Type B pancreatic cell (in vitro differentiated cells): ENCODE measurements around the gene MRPL17. TPM values are rescaled to one million over a fixed set of nuclear protein-coding genes. Genes with fewer than 3 reads are reported as not detected.

Source experiments
- DNase-seq: peaks from one replicate; pipeline ENCODE4 v3.0.0; 2021; ENCODE audit warnings: mixed read lengths; ENCODE audit not compliant: unreplicated experiment; ENCODE audit errors: extremely low spot score
- H3K27ac Mint-ChIP-seq: 2 replicates; pipeline ENCODE4 v1.8.0; 2021; ENCODE audit warnings: mild to moderate bottlenecking, mixed read lengths
- H3K27me3 Mint-ChIP-seq: 2 replicates; pipeline ENCODE4 v1.8.0; 2021; ENCODE audit warnings: mixed read lengths
- H3K36me3 Mint-ChIP-seq: 2 replicates; pipeline ENCODE4 v1.8.0; 2021; ENCODE audit warnings: mixed read lengths
- H3K4me1 Mint-ChIP-seq: one replicate; pipeline ENCODE4 v1.8.0; 2021; ENCODE audit warnings: mixed read lengths; ENCODE audit not compliant: unreplicated experiment
- H3K4me3 Mint-ChIP-seq: 2 replicates; pipeline ENCODE4 v1.8.0; 2021; ENCODE audit warnings: mild to moderate bottlenecking, mixed read lengths
- H3K9me3 Mint-ChIP-seq: 2 replicates; pipeline ENCODE4 v1.8.0; 2021; ENCODE audit warnings: mixed read lengths
- CTCF ChIP-seq: fragments of 200-600 bp; sonication (generic); conservative IDR thresholded peaks from 2 replicates; pipeline ENCODE4 v1.5.0; 2021; ENCODE audit warnings: antibody characterized with exemption, mild to moderate bottlenecking
- total RNA-seq: library from RNA; stranded (reverse); gene quantifications from 2 replicates; pipeline ENCODE4 v1.2.1, GENCODE V29; 2021; ENCODE audit warnings: low replicate concordance

Gene MRPL17
- total RNA-seq, 1 donor from 2014 or later, result 46.6 TPM

DNA sequence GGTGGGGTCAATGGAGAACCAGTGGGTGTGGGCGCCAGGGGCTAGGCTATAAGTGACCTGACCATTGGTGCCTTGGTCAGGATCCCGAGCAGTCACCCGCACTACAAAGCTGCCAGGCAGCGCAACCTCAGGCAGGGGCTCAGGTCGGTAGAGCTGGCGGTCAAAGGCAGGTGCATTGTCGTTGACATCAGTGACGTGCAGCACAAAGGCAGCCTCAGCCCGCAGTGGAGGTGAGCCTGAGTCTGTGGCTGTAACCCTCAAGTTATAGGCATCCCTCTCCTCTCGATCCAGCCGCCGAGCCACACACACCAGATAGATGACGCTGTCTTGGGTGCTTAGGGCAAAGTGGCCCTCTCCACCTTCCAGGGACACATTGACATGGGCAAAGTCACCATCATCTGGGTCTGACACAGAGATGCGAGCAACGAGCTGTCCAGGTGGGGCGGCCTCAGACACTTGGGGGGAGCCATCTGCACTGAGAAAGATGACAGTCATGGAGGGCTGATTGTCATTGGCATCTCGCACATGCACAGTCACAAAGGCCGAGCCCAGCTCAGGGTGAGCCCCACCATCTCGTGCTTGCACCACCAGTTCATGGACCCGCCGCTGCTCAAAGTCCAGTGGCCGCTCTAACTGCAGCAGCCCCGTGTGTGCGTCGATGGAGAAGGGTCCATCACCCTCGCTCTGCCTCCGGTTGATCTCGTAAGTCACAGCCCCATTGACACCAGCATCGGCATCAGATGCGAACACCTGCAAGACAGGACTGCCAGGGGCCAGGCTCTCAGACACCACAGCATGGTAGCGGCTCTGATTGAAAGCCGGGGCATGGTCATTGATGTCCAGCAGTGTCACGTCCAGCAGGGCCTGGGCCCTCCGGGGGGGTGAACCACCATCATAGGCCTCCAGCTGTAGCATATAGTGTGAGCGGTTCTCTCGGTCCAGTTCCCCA, 42.8 kb downstream of the MRPL17 start:
- Mint-ChIP-seq H3K36me3 (no peaks in the 10 kb centered on the region), H3K9me3 (no peaks in the 10 kb centered on the region), H3K27ac (no peak overlapping the region), H3K27me3 (no peaks in the 10 kb centered on the region), H3K4me1 (peaks cover 2% of the 10 kb centered on the region), H3K4me3 (no peak overlapping the region)
- no peak for TF ChIP-seq CTCF
- DNase-seq, result no peak

GRCh38 chr11:6638429-6638828, 44.7 kb downstream of the MRPL17 start:
- H3K36me3 Mint-ChIP-seq, result peaks cover under 1% of the 10 kb centered on the region
- no peak for DNase-seq
- no peaks in the 10 kb centered on the region for H3K27me3 Mint-ChIP-seq
- H3K9me3 Mint-ChIP-seq, result no peaks in the 10 kb centered on the region
- no peak overlapping the region for H3K27ac Mint-ChIP-seq
- no peak for TF ChIP-seq CTCF
- H3K4me3 Mint-ChIP-seq, result no peak overlapping the region
- H3K4me1 Mint-ChIP-seq, result peaks cover 8% of the 10 kb centered on the region

DNA sequence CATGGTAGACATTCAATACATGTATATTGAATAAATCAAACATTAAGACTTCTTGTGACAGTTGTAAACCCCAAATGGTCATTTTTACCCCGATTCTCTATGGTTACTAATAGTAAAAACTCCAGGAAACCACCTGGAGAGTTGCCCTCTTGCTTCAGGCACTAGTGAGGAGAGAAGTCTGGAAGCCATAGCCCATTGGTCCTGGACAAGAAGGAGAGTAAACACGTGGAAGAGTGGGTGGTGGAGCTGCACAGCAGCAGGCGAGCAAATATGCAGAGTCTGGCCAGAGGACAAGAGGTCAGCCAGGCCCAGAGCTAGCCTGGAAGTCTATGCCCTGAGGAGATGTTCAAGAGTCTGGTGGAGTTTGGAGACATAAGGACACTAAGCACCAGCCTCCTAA, 45.3 kb downstream of the MRPL17 start:
- DNase-seq, result no peak
- Mint-ChIP-seq H3K27ac (no peak overlapping the region), H3K9me3 (no peaks in the 10 kb centered on the region), H3K36me3 (peaks cover 3% of the 10 kb centered on the region), H3K27me3 (no peaks in the 10 kb centered on the region), H3K4me3 (no peak overlapping the region), H3K4me1 (peaks cover 8% of the 10 kb centered on the region)
- no peak for TF ChIP-seq CTCF

GRCh38 chr11:6636480-6636879, 46.7 kb downstream of the MRPL17 start:
- peaks cover 8% of the 10 kb centered on the region for H3K4me1 Mint-ChIP-seq
- no peak for TF ChIP-seq CTCF
- H3K4me3 Mint-ChIP-seq, result no peak overlapping the region
- H3K9me3 Mint-ChIP-seq, result no peaks in the 10 kb centered on the region
- no peak overlapping the region for H3K27ac Mint-ChIP-seq
- DNase-seq, result no peak
- H3K36me3 Mint-ChIP-seq, result peaks cover 5% of the 10 kb centered on the region
- H3K27me3 Mint-ChIP-seq, result peaks cover 4% of the 10 kb centered on the region

GRCh38 chr11:6635082-6635932, 47.8 kb downstream of the MRPL17 start:
- no peak for TF ChIP-seq CTCF
- H3K36me3 Mint-ChIP-seq, result peaks cover 9% of the 10 kb centered on the region
- no peak overlapping the region for H3K27ac Mint-ChIP-seq
- H3K9me3 Mint-ChIP-seq, result no peaks in the 10 kb centered on the region
- H3K4me3 Mint-ChIP-seq, result no peak overlapping the region
- peaks cover 8% of the 10 kb centered on the region for H3K4me1 Mint-ChIP-seq
- DNase-seq, result no peak
- peaks cover 13% of the 10 kb centered on the region for H3K27me3 Mint-ChIP-seq
